ENCODE measurements around the gene CDKAL1.
"Not testable (repeated sequence)": the region's sequence is repeated elsewhere in the genome, so short reads cannot be mapped to it uniquely, and the experiment has no call there.

Gene CDKAL1

GRCh38 chr6:21241231-21242130 is 707.2 kb downstream of the CDKAL1 start:
- DNase-seq: no peak

GRCh38 chr6:21244897-21245470 is 710.7 kb downstream of the CDKAL1 start:
- no peak for DNase-seq

GRCh38 chr6:21245488-21245887 is 711.2 kb downstream of the CDKAL1 start:
- no peak for DNase-seq

GRCh38 chr6:21246075-21246474 is 711.8 kb downstream of the CDKAL1 start:
- no peak for DNase-seq

GRCh38 chr6:21254460-21254859 is 720.2 kb downstream of the CDKAL1 start:
- not testable (repeated sequence) for DNase-seq

GRCh38 chr6:21256197-21256596 is 721.9 kb downstream of the CDKAL1 start:
- no peak for DNase-seq

GRCh38 chr6:21257125-21257524 is 722.9 kb downstream of the CDKAL1 start:
- no peak for DNase-seq

- DNase-seq: no peak
These were observed 724.4 kb downstream of the CDKAL1 start for GRCh38 chr6:21258665-21259064.

GRCh38 chr6:21259660-21260059 is 725.4 kb downstream of the CDKAL1 start:
- no peak for DNase-seq

- DNase-seq: no peak
These were observed 728.2 kb downstream of the CDKAL1 start for GRCh38 chr6:21262504-21262903.

GRCh38 chr6:21263531-21264287 is 729.5 kb downstream of the CDKAL1 start:
- DNase-seq: no peak

- DNase-seq: no peak
These were observed 730.2 kb downstream of the CDKAL1 start for GRCh38 chr6:21264288-21265033.

- DNase-seq: no peak
These were observed 730.9 kb downstream of the CDKAL1 start for GRCh38 chr6:21265034-21265729.

- DNase-seq: no peak
These were observed 731.4 kb downstream of the CDKAL1 start for GRCh38 chr6:21265730-21266044.

GRCh38 chr6:21270636-21271201 is 736.5 kb downstream of the CDKAL1 start:
- no peak for DNase-seq

- no peak for DNase-seq
These were observed 737.3 kb downstream of the CDKAL1 start for GRCh38 chr6:21271428-21272155.

- no peak for DNase-seq
These were observed 739.2 kb downstream of the CDKAL1 start for GRCh38 chr6:21273451-21273850.

GRCh38 chr6:21274851-21275250 is 740.6 kb downstream of the CDKAL1 start:
- DNase-seq: no peak

GRCh38 chr6:21277601-21278374 is 743.5 kb downstream of the CDKAL1 start:
- no peak for DNase-seq

GRCh38 chr6:21278375-21278745 is 744.1 kb downstream of the CDKAL1 start:
- DNase-seq: no peak

GRCh38 chr6:21279619-21280018 is 745.4 kb downstream of the CDKAL1 start:
- no peak for DNase-seq

Measured in activated naive CD4-positive, alpha-beta T cell (primary cell).